HCT116 (cell line): ENCODE measurements around the gene MCTS1. TPM values are rescaled to one million over a fixed set of nuclear protein-coding genes. Genes with fewer than 3 reads are reported as not detected.
A peak's percentile ranks its signal among the peaks of the same experiment; 100 is the strongest.

ENCODE experiments used
- ATAC-seq: fragments of 200-7000 bp; cut with Tn5 transposase; 2 replicates; pipeline ENCODE4 v1.9.1; 2020; ENCODE audit warnings: mild to moderate bottlenecking, moderate library complexity
- BruUV-seq: library from RNA; stranded (reverse); fragments of 400-500 nt; replicated peaks from 2 replicates; lab custom pipeline; 2021; lab: Mats Ljungman, UMichigan
- CTCF ChIA-PET: fragments of 300-600 bp; sonication (Branson Sonifier 250); formaldehyde crosslinking; loops from one replicate; lab custom pipeline; 2021; ENCODE audit warnings: antibody characterized with exemption; lab: Charles Lee
- POLR2A ChIA-PET: fragments of 300-600, 350-600 bp; sonication (Branson Sonifier 250); formaldehyde crosslinking; loops from one replicate; lab custom pipeline; 2021; ENCODE audit warnings: antibody characterized with exemption; lab: Charles Lee
- RAD21 ChIA-PET, 2 experiments: fragments of 300-600 bp; sonication (Branson Sonifier 250); formaldehyde crosslinking; loops; one replicate each; lab custom pipeline; 2023; ENCODE audit warnings: low total read pairs in 2 of 2; ENCODE audit not compliant: uncharacterized antibody in 2 of 2, unreplicated experiment in 2 of 2, low non-redundant PET in 1 of 2; lab: Charles Lee
- DNase-seq: peaks from one replicate; pipeline ENCODE4 v3.0.0-alpha.2; 2010; ENCODE audit warnings: low read depth, low spot score
- H2AFZ ChIP-seq: fragments of 200-600 bp; shearing (Covaris generic), sonication (generic); 2 replicates; pipeline ENCODE4 v1.6.1; 2017; ENCODE audit warnings: low read depth, mixed run types, mixed read lengths, antibody characterized with exemption, low read length; ENCODE audit not compliant: poor library complexity, severe bottlenecking
- H3K27ac ChIP-seq: 2 replicates; pipeline ENCODE4 v1.5.1; 2012; ENCODE audit warnings: low read depth, low read length
- H3K27me3 ChIP-seq: fragments of 200-600 bp; sonication (generic); 2 replicates; pipeline ENCODE4 v1.6.1; 2016; ENCODE audit warnings: mixed run types, low read length, mixed read lengths; ENCODE audit not compliant: insufficient read depth
- H3K36me3 ChIP-seq, 2 experiments: fragments of 200-500 bp in 1 of 2; fragments of 200-600 bp in 1 of 2; sonication (Bioruptor generic) in 1 of 2; sonication (generic) in 1 of 2; 2 replicates each; pipeline versions ENCODE4 v1.5.1 to v1.6.1; 2014 to 2016; ENCODE audit warnings: low read length in 2 of 2, inconsistent platforms in 1 of 2, mixed read lengths in 1 of 2, mixed run types in 1 of 2; ENCODE audit not compliant: insufficient read depth in 2 of 2, control insufficient read depth in 1 of 2
- H3K4me1 ChIP-seq, 2 experiments: fragments of 200-600 bp in 1 of 2; sonication (generic) in 1 of 2; 2 replicates each; pipeline versions ENCODE4 v1.5.1 to v1.6.1; 2012 to 2017; ENCODE audit warnings: low read length in 2 of 2, inconsistent platforms in 1 of 2, mild to moderate bottlenecking in 1 of 2, mixed read lengths in 1 of 2, mixed run types in 1 of 2, moderate library complexity in 1 of 2; ENCODE audit not compliant: insufficient read depth in 2 of 2, control insufficient read depth in 1 of 2
- H3K4me2 ChIP-seq: fragments of 200-600 bp; sonication (generic); 2 replicates; pipeline ENCODE4 v1.6.1; 2017; ENCODE audit warnings: mixed run types, low read length, mixed read lengths
- H3K4me3 ChIP-seq, 2 experiments: fragments of 200-600 bp in 1 of 2; sonication (generic) in 1 of 2; replicated peaks in 1 of 2; 2 replicates each; pipeline ENCODE4 v1.5.1; 2011 to 2016; ENCODE audit warnings: low read length in 2 of 2, control low read depth in 1 of 2, low read depth in 1 of 2, mild to moderate bottlenecking in 1 of 2, mixed read lengths in 1 of 2, mixed run types in 1 of 2
- H3K79me2 ChIP-seq: fragments of 200-600 bp; sonication (generic); 2 replicates; pipeline ENCODE4 v1.6.1; 2017; ENCODE audit warnings: mild to moderate bottlenecking, mixed run types, low read length, moderate library complexity, mixed read lengths; ENCODE audit not compliant: insufficient read depth
- H3K9ac ChIP-seq: fragments of 200-600 bp; sonication (generic); 2 replicates; pipeline ENCODE4 v1.6.1; 2016; ENCODE audit warnings: low read length, mixed read lengths
- H3K9me2 ChIP-seq: fragments of 200-600 bp; sonication (generic), shearing (Covaris generic); 2 replicates; pipeline ENCODE4 v1.6.1; 2017; ENCODE audit warnings: mixed run types, mild to moderate bottlenecking, moderate library complexity; ENCODE audit not compliant: insufficient read depth
- H3K9me3 ChIP-seq, 2 experiments: fragments of 200-500 bp in 1 of 2; fragments of 200-600 bp in 1 of 2; sonication (Bioruptor generic) in 1 of 2; sonication (generic) in 1 of 2; 2 replicates each; pipeline ENCODE4 v1.6.1; 2014 to 2017; ENCODE audit warnings: low read length in 2 of 2, mixed read lengths in 2 of 2, inconsistent platforms in 1 of 2, low read depth in 1 of 2, mild to moderate bottlenecking in 1 of 2, mixed run types in 1 of 2, moderate library complexity in 1 of 2; ENCODE audit not compliant: control insufficient read depth in 1 of 2, insufficient read depth in 1 of 2
- H4K20me1 ChIP-seq: fragments of 200-600 bp; sonication (generic), shearing (Covaris generic); 2 replicates; pipeline ENCODE4 v1.6.1; 2017; ENCODE audit warnings: mixed run types, mild to moderate bottlenecking, moderate library complexity; ENCODE audit not compliant: insufficient read depth
- ATF3 ChIP-seq: IDR thresholded peaks from 2 replicates; pipeline ENCODE4 v1.6.1; 2012
- CBX3 ChIP-seq: IDR thresholded peaks from 2 replicates; pipeline ENCODE4 v1.6.1; 2012; ENCODE audit warnings: low read depth
- CEBPB ChIP-seq: IDR thresholded peaks from 2 replicates; pipeline ENCODE4 v1.6.1; 2012; ENCODE audit warnings: low read depth
- EGR1 ChIP-seq: IDR thresholded peaks from 2 replicates; pipeline ENCODE4 v1.6.1; 2012; ENCODE audit warnings: low read depth
- ELF1 ChIP-seq: IDR thresholded peaks from 2 replicates; pipeline ENCODE4 v1.6.1; 2012; ENCODE audit warnings: low read depth, borderline replicate concordance
- EZH2 ChIP-seq: fragments of 200-600 bp; sonication (generic); IDR thresholded peaks from 2 replicates; pipeline ENCODE4 v1.6.1; 2017; ENCODE audit warnings: antibody characterized with exemption, mixed run types
- EZH2phosphoT487 ChIP-seq: fragments of 200-600 bp; IDR thresholded peaks from 2 replicates; pipeline ENCODE4 v1.6.1; 2018; ENCODE audit warnings: antibody characterized with exemption, borderline replicate concordance
- JUND ChIP-seq: IDR thresholded peaks from 2 replicates; pipeline ENCODE4 v1.6.1; 2012
- MAX ChIP-seq: IDR thresholded peaks from 2 replicates; pipeline ENCODE4 v1.6.1; 2012
- POLR2A ChIP-seq: IDR thresholded peaks from 2 replicates; pipeline ENCODE4 v1.7.0; 2011; ENCODE audit warnings: borderline replicate concordance; ENCODE audit not compliant: insufficient read depth, insufficient read length; ENCODE audit errors: extremely low read depth
- POLR2AphosphoS5 ChIP-seq: IDR thresholded peaks from 2 replicates; pipeline ENCODE4 v1.6.1; 2011; ENCODE audit warnings: mild to moderate bottlenecking, low read depth, low read length, moderate library complexity
- RAD21 ChIP-seq: IDR thresholded peaks from 2 replicates; pipeline ENCODE4 v1.6.1; 2012; ENCODE audit warnings: low read depth, mild to moderate bottlenecking
- REST ChIP-seq: IDR thresholded peaks from 2 replicates; pipeline ENCODE4 v1.6.1; 2012; ENCODE audit warnings: low read depth
- SIN3A ChIP-seq: IDR thresholded peaks from 2 replicates; pipeline ENCODE4 v1.6.1; 2012; ENCODE audit warnings: low read depth
- SP1 ChIP-seq: IDR thresholded peaks from 2 replicates; pipeline ENCODE4 v1.6.1; 2012; ENCODE audit warnings: low read depth
- SRF ChIP-seq: IDR thresholded peaks from 2 replicates; pipeline ENCODE4 v1.6.1; 2012; ENCODE audit warnings: low read depth
- TCF7L2 ChIP-seq: IDR thresholded peaks from 2 replicates; pipeline ENCODE4 v1.7.0; 2011; ENCODE audit warnings: borderline replicate concordance, inconsistent platforms; ENCODE audit not compliant: insufficient read depth, insufficient read length; ENCODE audit errors: extremely low read depth
- YY1 ChIP-seq: IDR thresholded peaks from 2 replicates; pipeline ENCODE4 v1.6.1; 2011; ENCODE audit warnings: low read length, low read depth, moderate library complexity, mild to moderate bottlenecking; ENCODE audit not compliant: insufficient replicate concordance; ENCODE audit errors: extremely low read depth
- ZBTB33 ChIP-seq: IDR thresholded peaks from 2 replicates; pipeline ENCODE4 v1.6.1; 2011; ENCODE audit warnings: mild to moderate bottlenecking, low read length, moderate library complexity; ENCODE audit not compliant: insufficient replicate concordance; ENCODE audit errors: extremely low read depth
- ZFX ChIP-seq: fragments of 450-650 bp; IDR thresholded peaks from 2 replicates; pipeline ENCODE4 v1.6.1; 2017
- ZNF274 ChIP-seq: fragments of 200-500 bp; sonication (Bioruptor generic); IDR thresholded peaks from 2 replicates; pipeline ENCODE4 v1.6.1; 2014; ENCODE audit warnings: mild to moderate bottlenecking, low read depth, low read length, inconsistent platforms
- intact Hi-C: fragments of 100-400 bp; cut with micrococcal nuclease; formaldehyde crosslinking; loops from 2 replicates; pipeline ENCODE4 v1.10.0; 2022
- total RNA-seq: library from RNA; stranded (reverse); gene quantifications from one replicate; pipeline ENCODE4 v1.2.1, GENCODE V29; 2021; ENCODE audit not compliant: unreplicated experiment

MCTS1 gene
- total RNA-seq, 1 experiment from 2014 or later: 49.5 TPM

- TF ChIP-seq CBX3 (no peak), MAX (no peak), POLR2AphosphoS5 (no peak), TCF7L2 (no peak), JUND (no peak), SIN3A (no peak), EGR1 (no peak), ATF3 (no peak), SRF (no peak), RAD21 (no peak)
Measured at GRCh38 chrX:120556251-120556650, 47.6 kb upstream of the MCTS1 start (continued).

GRCh38 chrX:120559804-120560203 lies 44.1 kb upstream of the MCTS1 start:
- no peak for DNase-seq
- ChIA-PET POLR2A (interaction anchor here (2.1 to 2.5 kb wide), 2 partner anchors 10 to 44 kb away, joined by 10 to 15 read pairs; partner anchors contain the start of gene MCTS1), CTCF (no interaction called here), RAD21 (no interaction called here)
- H3K4me3 ChIP-seq: peak overlapping the region; percentile 63 to 74
- peaks cover 46% of the 10 kb centered on the region for H3K79me2 ChIP-seq
- no peak for ATAC-seq
- H3K9ac ChIP-seq: peak overlapping the region; percentile 76
- no peak overlapping the region for H2AFZ ChIP-seq
- H3K4me1 ChIP-seq: peaks cover 3 to 18% of the 10 kb centered on the region in 2 experiments
- H3K36me3 ChIP-seq: peaks cover 2 to 9% of the 10 kb centered on the region in 2 experiments; a peak in 2 of 4 replicates
- H3K4me2 ChIP-seq: peak overlapping the region; percentile 91
- peak overlapping the region; percentile 91 for H3K27ac ChIP-seq
- TF ChIP-seq JUND (no peak), TCF7L2 (no peak), REST (no peak), POLR2A (no peak), SP1 (no peak), CBX3 (no peak), RAD21 (no peak), EGR1 (no peak), SIN3A (no peak), SRF (no peak), EZH2 (no peak), ZBTB33 (no peak), ZFX (no peak), YY1 (no peak), ELF1 (no peak), ZNF274 (no peak), CEBPB (no peak), EZH2phosphoT487 (no peak)
- no peaks in the 10 kb centered on the region for H3K27me3 ChIP-seq
- no peaks in the 10 kb centered on the region for H3K9me2 ChIP-seq
- intact Hi-C loops: no loop called here
- H4K20me1 ChIP-seq: no peaks in the 10 kb centered on the region
- H3K9me3 ChIP-seq: no peaks in the 10 kb centered on the region
- BruUV-seq: no TSS peak
